B cell (primary cell): ENCODE measurements around the gene DACT3. TPM values are rescaled to one million over a fixed set of nuclear protein-coding genes. Genes with fewer than 3 reads are reported as not detected.
A peak's percentile ranks its signal among the peaks of the same experiment; 100 is the strongest.

Experiments used
- ATAC-seq: fragments of 200-7000 bp; cut with Tn5 transposase; one replicate; pipeline ENCODE4 v1.10.0; 2021; ENCODE audit warnings: low read depth, mild to moderate bottlenecking, moderate number of reproducible peaks, moderate library complexity
- CTCF ChIA-PET: fragments of 350-600 bp; sonication (Branson Sonifier 250); formaldehyde crosslinking; loops from one replicate; lab custom pipeline; 2021; ENCODE audit warnings: antibody characterized with exemption, inconsistent platforms; lab: Charles Lee
- POLR2A ChIA-PET: fragments of 350-600 bp; sonication (Branson Sonifier 250); formaldehyde crosslinking; loops from one replicate; lab custom pipeline; 2021; ENCODE audit warnings: antibody characterized with exemption; lab: Charles Lee
- DNase-seq: peaks from one replicate; pipeline ENCODE4 v3.0.0; 2013
- H2AFZ ChIP-seq: 2 replicates; pipeline ENCODE4 v1.6.1; 2012; ENCODE audit warnings: mild to moderate bottlenecking, low read depth, low read length; ENCODE audit not compliant: insufficient read depth, poor library complexity, severe bottlenecking
- H3K27ac ChIP-seq, 2 donors: 1 replicate in 1 of 2; 2 replicates in 1 of 2; pipeline ENCODE4 v1.5.1; 2012 to 2013; ENCODE audit warnings: low read length in 2 of 2, mild to moderate bottlenecking in 2 of 2, moderate library complexity in 1 of 2
- H3K27me3 ChIP-seq, 4 experiments: fragments of 200-600 bp in 1 of 4; sonication (generic) in 1 of 4; replicated peaks in 1 of 4; 1 replicate in 2 of 4; 2 replicates in 2 of 4; pipeline versions ENCODE4 v1.6.1 to v1.7.0; 2013 to 2016; ENCODE audit warnings: low read length in 3 of 4, mild to moderate bottlenecking in 2 of 4, mixed read lengths in 1 of 4, moderate library complexity in 1 of 4; ENCODE audit not compliant: insufficient read depth in 4 of 4, control insufficient read depth in 3 of 4; ENCODE audit errors: control extremely low read depth in 1 of 4
- H3K36me3 ChIP-seq, 2 experiments: replicated peaks in 1 of 2; 1 replicate in 1 of 2; 2 replicates in 1 of 2; pipeline versions ENCODE4 v1.6.1 to v1.7.1; 2013; ENCODE audit warnings: low read length in 1 of 2; ENCODE audit not compliant: insufficient read depth in 2 of 2, control insufficient read depth in 1 of 2; ENCODE audit errors: control extremely low read depth in 1 of 2, extremely low read depth in 1 of 2
- H3K4me1 ChIP-seq, 2 donors: fragments of 200-600 bp in 1 of 2; sonication (generic) in 1 of 2; 1 replicate in 1 of 2; 2 replicates in 1 of 2; pipeline versions ENCODE4 v1.5.1 to v1.6.1; 2013 to 2017; ENCODE audit warnings: low read length in 2 of 2; ENCODE audit not compliant: control insufficient read depth in 2 of 2, insufficient read depth in 2 of 2
- H3K4me2 ChIP-seq: replicated peaks from 2 replicates; pipeline ENCODE3; 2012; ENCODE audit warnings: mild to moderate bottlenecking, low read depth, low read length; ENCODE audit not compliant: poor library complexity, severe bottlenecking
- H3K4me3 ChIP-seq, 5 experiments: fragments of 200-600 bp in 1 of 5; sonication (generic) in 1 of 5; 1 replicate in 3 of 5; 2 replicates in 2 of 5; pipeline versions ENCODE4 v1.5.1 to v1.7.0; 2011 to 2016; ENCODE audit warnings: low read length in 4 of 5, mild to moderate bottlenecking in 4 of 5, low read depth in 2 of 5, control low read depth in 1 of 5, moderate library complexity in 1 of 5; ENCODE audit not compliant: insufficient read depth in 1 of 5; ENCODE audit errors: control extremely low read depth in 1 of 5, extremely low read depth in 1 of 5
- H3K79me2 ChIP-seq: fragments of 200-600 bp; sonication (generic); one replicate; pipeline ENCODE4 v1.6.0; 2016; ENCODE audit warnings: low read length; ENCODE audit not compliant: control insufficient read depth, insufficient read depth
- H3K9ac ChIP-seq: fragments of 200-600 bp; sonication (generic); 2 replicates; pipeline ENCODE4 v1.6.1; 2017; ENCODE audit warnings: mild to moderate bottlenecking, low read length, moderate library complexity
- H3K9me3 ChIP-seq, 3 donors: one replicate each; pipeline versions ENCODE4 v1.6.1 to v1.7.1; 2013; ENCODE audit warnings: low read length in 2 of 3; ENCODE audit not compliant: control insufficient read depth in 2 of 3, insufficient read depth in 1 of 3; ENCODE audit errors: control extremely low read depth in 1 of 3
- H4K20me1 ChIP-seq: 2 replicates; pipeline ENCODE4 v1.6.0; 2012; ENCODE audit warnings: mild to moderate bottlenecking, low read length; ENCODE audit not compliant: insufficient read depth, control insufficient read depth, poor library complexity, severe bottlenecking
- H3K27ac Mint-ChIP-seq: one replicate; pipeline ENCODE4 v1.8.0; 2021; ENCODE audit warnings: mixed read lengths
- H3K27me3 Mint-ChIP-seq: one replicate; pipeline ENCODE4 v1.8.0; 2021; ENCODE audit warnings: mixed read lengths
- H3K4me1 Mint-ChIP-seq: one replicate; pipeline ENCODE4 v1.8.0; 2021; ENCODE audit warnings: mixed read lengths
- H3K4me3 Mint-ChIP-seq: one replicate; pipeline ENCODE4 v1.8.0; 2021; ENCODE audit warnings: mixed read lengths
- H3K9me3 Mint-ChIP-seq: one replicate; pipeline ENCODE4 v1.8.0; 2022; ENCODE audit warnings: mixed read lengths; ENCODE audit not compliant: insufficient read depth
- EZH2 ChIP-seq: IDR thresholded peaks from 2 replicates; pipeline ENCODE4 v1.6.1; 2012; ENCODE audit warnings: borderline replicate concordance, low read depth, mild to moderate bottlenecking, moderate library complexity, low read length; ENCODE audit not compliant: insufficient read depth, poor library complexity, severe bottlenecking
- WGBS: methylation state at CpG from one replicate; pipeline ENCODE4 v1.1.5; 2013; ENCODE audit warnings: missing lambda C conversion rate; ENCODE audit not compliant: insufficient coverage; 5-methylcytosine and 5-hydroxymethylcytosine counted together
- intact Hi-C: fragments of 100-400 bp; cut with micrococcal nuclease; formaldehyde crosslinking; loops from one replicate; pipeline ENCODE4 v1.10.0; 2022
- polyA plus RNA-seq: library from polyadenylated mRNA; depleted of rRNA; stranded (reverse); fragments of >200 nt; gene quantifications from 2 replicates; pipeline ENCODE4 v1.2.3, GENCODE V29; 2012
- total RNA-seq, 2 donors: library from RNA; stranded (reverse); fragments of 120-200 nt in 1 of 2; gene quantifications; 1 replicate in 1 of 2; 2 replicates in 1 of 2; pipeline versions ENCODE4 v1.2.3 to v1.2.4, GENCODE V29; 2013 to 2022
- TF ChIP-seq, protein P1 (sequence below): fragments of 200-600 bp; IDR thresholded peaks from one replicate; pipeline ENCODE4 v1.8.0; 2022; ENCODE audit warnings: antibody characterized with exemption, mild to moderate bottlenecking

The DACT3 gene
- total and polyA plus RNA-seq, 2 donors (not counting 1 experiment from before 2014, with no cell fraction given): 0.03 to 0.15 TPM

DNA sequence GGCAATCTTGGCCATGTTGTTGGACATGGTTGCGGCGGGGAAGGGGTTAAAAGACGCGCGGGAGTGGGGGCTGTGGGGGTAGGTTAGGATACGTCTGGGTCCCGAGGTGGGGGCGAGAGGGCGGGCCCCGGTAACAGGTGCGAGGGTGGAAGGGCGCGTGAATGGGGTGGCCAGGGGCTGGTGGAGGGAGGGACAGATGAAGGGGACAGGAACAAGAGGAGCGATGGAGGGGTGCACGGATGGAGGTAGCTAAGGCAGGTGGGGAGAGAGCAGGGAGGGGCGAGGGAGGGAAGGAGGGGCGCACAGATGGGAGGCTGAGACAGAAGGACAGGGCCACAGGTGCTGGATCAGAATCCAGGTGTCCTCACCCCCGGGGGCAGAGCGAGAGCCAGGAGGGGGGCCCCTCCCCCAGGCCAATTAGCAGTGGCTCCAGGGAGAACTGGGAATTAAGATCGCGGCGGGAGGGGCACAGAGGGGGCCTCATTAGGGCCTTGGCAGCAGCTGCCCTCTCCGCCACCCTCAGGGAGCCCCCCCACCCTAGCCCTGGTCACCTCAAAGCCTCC lies 26.2 kb downstream of the DACT3 start:
- peaks cover 7% of the 10 kb centered on the region for H3K27me3 Mint-ChIP-seq
- Histone ChIP-seq H3K36me3 (no peaks in the 10 kb centered on the region), H2AFZ (peak overlapping the region; percentile 39), H3K9me3 (peaks cover 0 to 5% (median 0%) of the 10 kb centered on the region in 3 donors), H3K4me2 (peak overlapping the region; percentile 89), H3K79me2 (no peaks in the 10 kb centered on the region), H4K20me1 (no peaks in the 10 kb centered on the region), H3K4me1 (peaks cover 46 to 56% of the 10 kb centered on the region in 2 donors), H3K27me3 (peaks cover 0 to 14% (median 3%) of the 10 kb centered on the region in 4 experiments), H3K4me3 (peak overlapping the region in 4 of 5 experiments; percentile 12 to 47 (median 24)), H3K27ac (no peak overlapping the region), H3K9ac (peak overlapping the region; percentile 47)
- 7% methylated on average over 19 of the region's 23 CpGs for WGBS
- no peak for ATAC-seq
- no peak for TF ChIP-seq EZH2
- TF ChIP-seq, protein P1, sequence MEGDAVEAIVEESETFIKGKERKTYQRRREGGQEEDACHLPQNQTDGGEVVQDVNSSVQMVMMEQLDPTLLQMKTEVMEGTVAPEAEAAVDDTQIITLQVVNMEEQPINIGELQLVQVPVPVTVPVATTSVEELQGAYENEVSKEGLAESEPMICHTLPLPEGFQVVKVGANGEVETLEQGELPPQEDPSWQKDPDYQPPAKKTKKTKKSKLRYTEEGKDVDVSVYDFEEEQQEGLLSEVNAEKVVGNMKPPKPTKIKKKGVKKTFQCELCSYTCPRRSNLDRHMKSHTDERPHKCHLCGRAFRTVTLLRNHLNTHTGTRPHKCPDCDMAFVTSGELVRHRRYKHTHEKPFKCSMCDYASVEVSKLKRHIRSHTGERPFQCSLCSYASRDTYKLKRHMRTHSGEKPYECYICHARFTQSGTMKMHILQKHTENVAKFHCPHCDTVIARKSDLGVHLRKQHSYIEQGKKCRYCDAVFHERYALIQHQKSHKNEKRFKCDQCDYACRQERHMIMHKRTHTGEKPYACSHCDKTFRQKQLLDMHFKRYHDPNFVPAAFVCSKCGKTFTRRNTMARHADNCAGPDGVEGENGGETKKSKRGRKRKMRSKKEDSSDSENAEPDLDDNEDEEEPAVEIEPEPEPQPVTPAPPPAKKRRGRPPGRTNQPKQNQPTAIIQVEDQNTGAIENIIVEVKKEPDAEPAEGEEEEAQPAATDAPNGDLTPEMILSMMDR: no peak
- POLR2A ChIA-PET: interaction anchor here (0.6 to 3.0 kb wide), 6 partner anchors 10 to 610 kb away, joined by 3 to 12 read pairs (median 6); partner anchors contain the start of gene CALM3
- H3K4me1 Mint-ChIP-seq: peaks cover 29% of the 10 kb centered on the region
- H3K27ac Mint-ChIP-seq: peak overlapping the region; percentile 73
- CTCF ChIA-PET: interaction anchor here (1.5 to 5.7 kb wide), 3 partner anchors 18 to 27 kb away, joined by 7 to 47 read pairs (median 11); partner anchors contain the start of gene DACT3
- no peak for DNase-seq
- intact Hi-C loops: loop anchor here (1.0 kb wide), 4 partner anchors 16 to 34 kb away; partner anchors contain the start of gene DACT3
- H3K9me3 Mint-ChIP-seq: no peaks in the 10 kb centered on the region
- peak overlapping the region; percentile 82 for H3K4me3 Mint-ChIP-seq
